ENCODE results near the gene OR10H3. TPM values are rescaled to one million over a fixed set of nuclear protein-coding genes. Genes with fewer than 3 reads are reported as not detected.

The OR10H3 gene
- total and polyA plus RNA-seq, 2 of the 8 experiments (the other 6 are each of a cell fraction or from before 2014, with no cell fraction given), result not detected

DNA sequence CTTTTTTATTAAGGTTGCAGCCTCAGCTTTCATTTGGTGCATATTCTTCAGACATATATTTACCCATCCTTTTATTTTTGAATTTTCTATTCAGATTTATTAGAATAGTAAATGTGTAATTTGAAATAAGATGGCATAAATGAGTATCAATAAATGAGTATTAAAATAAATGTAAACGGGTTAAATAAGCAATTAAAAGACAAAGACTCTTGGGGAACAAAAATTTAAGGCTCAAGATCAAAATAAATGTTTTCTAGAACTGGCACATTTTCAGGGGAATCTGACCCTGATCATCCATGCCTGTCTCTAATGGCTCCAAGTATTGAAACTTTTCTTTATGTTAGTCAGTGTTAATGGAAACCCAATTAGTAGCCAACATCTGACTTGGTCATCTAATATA lies 3.0 kb downstream of the OR10H3 start:
- Histone ChIP-seq H3K79me2 (ENCODE audit: control insufficient read depth in 1 of 2, insufficient read depth in 2 of 2, low read length in 2 of 2) (no peaks in the 10 kb centered on the region), H3K4me3 (ENCODE audit: extremely low read depth in 1 of 4, insufficient read depth in 2 of 4, low read depth in 3 of 4, low read length in 4 of 4) (no peak overlapping the region), H3K79me1 (ENCODE audit: low read depth, low read length) (no peaks in the 10 kb centered on the region), H3K23ac (ENCODE audit: insufficient read length) (no peak overlapping the region), H3K23me2 (ENCODE audit: low read depth, low read length) (no peaks in the 10 kb centered on the region; the same call in 1 of the 2 replicates), H4K8ac (ENCODE audit: extremely low read depth, insufficient read depth, low read length) (no peak overlapping the region), H4K20me1 (replicated peaks in 1 of 2; ENCODE audit: control insufficient read depth in 1 of 2, insufficient read depth in 2 of 2, low read length in 2 of 2) (no peaks in the 10 kb centered on the region), H4K5ac (ENCODE audit: insufficient read length, low read depth, low read length) (no peak overlapping the region), H3K9me3 (ENCODE audit: insufficient read depth in 2 of 2, low read depth in 1 of 2, low read length in 1 of 2) (peaks cover 53 to 61% of the 10 kb centered on the region in 2 experiments), H3K18ac (ENCODE audit: extremely low read depth, low read length) (no peak overlapping the region), H2BK15ac (ENCODE audit: low read length) (no peak overlapping the region), H4K91ac (replicated peaks; ENCODE audit: insufficient read length, low read length) (no peak overlapping the region), H2BK12ac (ENCODE audit: low read depth, low read length) (no peak overlapping the region), H3K9ac (replicated peaks in 1 of 4; ENCODE audit: extremely low read depth in 1 of 4, low read depth in 3 of 4, low read length in 3 of 4) (no peak overlapping the region), H2BK5ac (ENCODE audit: low read depth, low read length) (no peak overlapping the region), H3K56ac (replicated peaks; ENCODE audit: insufficient read length, low read depth, low read length) (no peak overlapping the region), H3K14ac (ENCODE audit: insufficient read length) (no peak overlapping the region), H3K36me3 (ENCODE audit: control insufficient read depth in 2 of 4, insufficient read depth in 4 of 4, low read length in 3 of 4) (no peaks in the 10 kb centered on the region), H3K27ac (ENCODE audit: low read depth, low read length) (no peak overlapping the region), H2AFZ (ENCODE audit: low read length) (no peak overlapping the region), H2AK5ac (ENCODE audit: low read depth, low read length) (no peak overlapping the region), H3K27me3 (replicated peaks in 1 of 4; ENCODE audit: control insufficient read depth in 3 of 4, extremely low read depth in 1 of 4, insufficient read depth in 3 of 4, low read length in 3 of 4) (no peaks in the 10 kb centered on the region), H2BK20ac (ENCODE audit: low read length) (no peak overlapping the region), H3K4me1 (replicated peaks in 1 of 4; ENCODE audit: control insufficient read depth in 3 of 4, insufficient read depth in 4 of 4, low read length in 3 of 4) (no peaks in the 10 kb centered on the region), H3K4ac (replicated peaks; ENCODE audit: insufficient read length, low read depth, low read length) (no peak overlapping the region), H3K4me2 (ENCODE audit: insufficient read depth in 1 of 2, low read depth in 2 of 2, low read length in 2 of 2) (no peak overlapping the region), H2BK120ac (replicated peaks; ENCODE audit: low read depth, low read length) (no peak overlapping the region)
- DNase-seq (ENCODE audit: low read depth in 1 of 2, low spot score in 2 of 2) (no peak), FAIRE-seq (no peak)
- CTCF ChIA-PET (ENCODE audit: partially characterized antibody), result no interaction called here
- POLR2A ChIA-PET (ENCODE audit: partially characterized antibody), result no interaction called here
- 72 to 100% methylated on average over 1 of the region's 1 CpG for WGBS, 2 experiments (ENCODE audit: extremely low coverage in 1 of 2, insufficient coverage in 1 of 2, insufficient read length in 1 of 2, insufficient replicate concordance in 2 of 2, low coverage in 1 of 2, low lambda C conversion rate in 2 of 2, missing lambda C conversion rate in 1 of 2)
- TF ChIP-seq JUND (IDR thresholded peaks at IDR 0.05; ENCODE audit: low read length) (no peak), RNF2 (IDR thresholded peaks at IDR 0.05; ENCODE audit: borderline replicate concordance, low read depth, low read length, missing control alignments, poor library complexity, severe bottlenecking) (no peak), PHF8 (conservative IDR thresholded peaks at IDR 0.05; ENCODE audit: low read depth, low read length) (no peak), YY1 (IDR thresholded peaks at IDR 0.05; ENCODE audit: low read depth, low read length) (no peak), BACH1 (IDR thresholded peaks at IDR 0.05; ENCODE audit: low read length) (no peak), ASH2L (IDR thresholded peaks at IDR 0.05; ENCODE audit: low read length) (no peak), BRCA1 (IDR thresholded peaks at IDR 0.05; ENCODE audit: low read depth, low read length) (no peak), CTBP2 (IDR thresholded peaks at IDR 0.05; ENCODE audit: borderline replicate concordance, insufficient read depth, insufficient read length, low read length) (no peak), EZH2 (IDR thresholded peaks at IDR 0.05; ENCODE audit: low read depth, low read length, severe bottlenecking) (no peak), POU5F1 (IDR thresholded peaks at IDR 0.05; ENCODE audit: low read depth, low read length) (no peak), CHD1 (IDR thresholded peaks at IDR 0.05; ENCODE audit: low read depth, low read length) (no peak), FOSL1 (IDR thresholded peaks at IDR 0.05; ENCODE audit: insufficient read depth, low read depth, low read length) (no peak), SP4 (IDR thresholded peaks at IDR 0.05; ENCODE audit: low read length) (no peak)
- TF ChIP-seq, protein P1, sequence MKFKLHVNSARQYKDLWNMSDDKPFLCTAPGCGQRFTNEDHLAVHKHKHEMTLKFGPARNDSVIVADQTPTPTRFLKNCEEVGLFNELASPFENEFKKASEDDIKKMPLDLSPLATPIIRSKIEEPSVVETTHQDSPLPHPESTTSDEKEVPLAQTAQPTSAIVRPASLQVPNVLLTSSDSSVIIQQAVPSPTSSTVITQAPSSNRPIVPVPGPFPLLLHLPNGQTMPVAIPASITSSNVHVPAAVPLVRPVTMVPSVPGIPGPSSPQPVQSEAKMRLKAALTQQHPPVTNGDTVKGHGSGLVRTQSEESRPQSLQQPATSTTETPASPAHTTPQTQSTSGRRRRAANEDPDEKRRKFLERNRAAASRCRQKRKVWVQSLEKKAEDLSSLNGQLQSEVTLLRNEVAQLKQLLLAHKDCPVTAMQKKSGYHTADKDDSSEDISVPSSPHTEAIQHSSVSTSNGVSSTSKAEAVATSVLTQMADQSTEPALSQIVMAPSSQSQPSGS (IDR thresholded peaks at IDR 0.05; ENCODE audit: low read length), result no peak
